ENCODE results near the gene SNX5.

The SNX5 gene

DNA sequence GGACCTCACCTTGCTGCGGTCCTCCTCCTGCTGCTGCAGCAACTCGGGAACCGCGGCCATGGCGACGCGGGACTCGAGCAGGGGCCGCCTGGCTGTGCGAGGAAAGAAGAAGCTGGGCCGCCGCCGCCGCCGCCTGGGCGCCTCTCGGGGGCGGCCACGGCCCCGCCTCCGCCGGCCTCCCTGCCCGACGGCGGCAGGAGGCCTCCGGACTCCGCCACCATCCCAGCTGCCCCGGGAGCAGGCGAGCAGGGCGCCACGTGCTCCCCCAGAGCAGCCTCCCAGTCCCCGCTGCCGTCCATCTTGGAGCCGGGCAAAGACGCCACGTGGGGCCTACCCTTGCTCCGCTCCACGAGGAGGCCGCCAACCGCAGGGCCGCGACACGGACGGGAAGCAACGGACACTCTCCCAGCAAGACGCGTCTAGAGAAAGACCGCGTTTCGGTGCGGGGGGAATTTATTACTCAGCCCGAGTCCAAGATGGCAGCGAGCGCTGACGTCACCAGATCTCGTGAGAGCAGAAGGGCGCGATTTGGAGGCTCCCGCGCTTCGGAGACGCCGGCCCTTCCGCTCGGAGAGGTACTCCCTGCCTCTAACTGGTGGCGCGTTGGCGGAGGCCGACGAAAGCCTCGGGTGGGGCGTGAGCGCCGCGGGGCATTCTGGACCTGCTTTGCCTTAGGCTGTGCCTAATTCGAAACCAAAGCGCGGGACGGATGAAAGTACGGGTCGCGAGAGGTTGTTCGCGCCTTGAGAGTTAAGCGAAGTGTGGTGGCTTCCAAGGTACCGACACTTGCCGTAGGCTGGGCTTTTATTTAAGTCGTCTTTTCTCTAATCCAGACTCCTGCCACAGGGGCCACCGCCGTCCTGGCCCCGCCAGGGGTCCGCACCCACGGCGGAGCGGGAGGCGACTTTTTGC lies at the start of gene SNX5, which contains the start of gene MGME1:
TSS of gene SNX5 (minus strand) at position 429 of the 912 bp plus-strand sequence. CDS start at position 60, 369 bp downstream.
TSS of gene MGME1 (plus strand) at position 653 of the 912 bp plus-strand sequence. CDS start 842 bp downstream, outside the sequence.
- peak; percentile 96 for DNase-seq (ENCODE audit: low spot score)

DNA sequence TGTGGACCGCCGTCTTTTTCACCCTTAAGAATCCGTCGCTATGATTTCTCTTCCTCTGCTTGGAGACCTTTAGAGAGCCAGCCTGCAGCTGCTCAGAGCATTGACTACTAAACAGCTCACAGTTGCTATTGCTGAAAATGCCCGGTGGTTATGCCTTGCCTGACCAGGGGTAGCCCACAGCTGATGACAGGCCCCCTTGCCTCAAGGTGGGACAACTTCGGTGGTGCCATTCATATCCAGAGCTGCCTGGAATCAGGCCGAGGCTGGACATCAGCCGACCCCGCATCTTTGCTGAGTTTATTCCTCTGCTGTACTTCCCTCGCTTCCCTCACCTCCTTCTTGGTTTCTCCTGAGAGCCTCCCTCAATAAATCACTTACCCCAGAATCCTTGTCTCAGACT lies 49.5 kb upstream of the SNX5 start:
- DNase-seq (ENCODE audit: low spot score), result no peak

DNA sequence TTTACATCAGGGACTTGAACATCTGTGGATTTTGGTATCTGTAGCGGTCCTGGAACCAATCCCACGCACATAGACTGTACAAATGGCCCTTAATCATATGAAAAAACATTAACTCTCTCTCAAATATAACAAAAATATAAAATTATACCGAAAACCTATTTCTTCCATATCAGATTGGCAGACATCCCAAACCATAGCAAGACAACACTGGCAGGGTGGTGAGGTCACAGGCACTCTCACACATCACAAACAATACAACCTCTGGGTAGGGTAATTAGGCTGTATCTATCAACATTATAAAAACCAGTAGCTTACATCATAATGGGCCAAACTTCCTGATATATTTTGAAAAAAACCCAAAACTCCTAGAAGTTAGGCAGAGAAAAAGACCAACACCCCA lies 48.2 kb upstream of the SNX5 start:
- no peak for DNase-seq (ENCODE audit: low spot score)

DNA sequence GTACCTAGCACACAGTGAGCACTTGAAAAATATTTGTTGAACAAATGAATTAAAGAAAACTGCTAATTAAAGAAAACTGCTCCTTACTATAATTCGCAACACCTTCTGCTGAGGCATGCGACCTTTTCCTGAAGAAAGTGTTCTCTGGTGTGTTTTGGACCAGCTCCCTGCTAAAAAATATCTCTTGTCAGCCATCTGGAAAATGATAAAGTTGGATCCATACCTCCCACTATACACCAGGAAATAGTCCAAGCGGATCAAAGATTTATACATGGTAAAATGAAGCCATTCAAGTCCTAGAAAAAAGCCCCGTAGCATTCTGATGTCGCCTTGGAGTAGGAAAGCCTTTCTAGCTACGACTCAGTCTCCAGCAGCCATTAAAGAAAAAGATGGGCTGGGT lies 45.8 kb upstream of the SNX5 start:
- no peak for DNase-seq (ENCODE audit: low spot score)

DNA sequence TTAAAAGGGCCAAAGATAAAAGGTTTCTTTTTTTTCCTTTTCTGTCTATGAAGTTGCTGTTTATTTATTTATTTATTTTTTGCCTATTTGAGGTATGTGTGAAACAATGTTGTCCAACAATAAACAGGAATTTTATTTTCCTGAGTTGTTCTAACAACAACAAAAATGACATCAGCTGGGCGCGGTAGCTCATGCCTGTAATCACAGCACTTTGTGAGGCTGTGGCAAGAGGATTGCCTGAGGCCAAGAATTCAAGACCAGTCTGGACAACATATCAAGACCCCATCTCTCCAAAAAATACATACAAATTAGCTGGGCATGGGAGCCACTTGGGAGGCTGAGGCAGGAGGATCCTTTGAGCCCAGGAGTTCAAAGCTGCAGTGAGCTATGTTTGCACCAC lies 44.3 kb upstream of the SNX5 start:
- no peak for DNase-seq (ENCODE audit: low spot score)

DNA sequence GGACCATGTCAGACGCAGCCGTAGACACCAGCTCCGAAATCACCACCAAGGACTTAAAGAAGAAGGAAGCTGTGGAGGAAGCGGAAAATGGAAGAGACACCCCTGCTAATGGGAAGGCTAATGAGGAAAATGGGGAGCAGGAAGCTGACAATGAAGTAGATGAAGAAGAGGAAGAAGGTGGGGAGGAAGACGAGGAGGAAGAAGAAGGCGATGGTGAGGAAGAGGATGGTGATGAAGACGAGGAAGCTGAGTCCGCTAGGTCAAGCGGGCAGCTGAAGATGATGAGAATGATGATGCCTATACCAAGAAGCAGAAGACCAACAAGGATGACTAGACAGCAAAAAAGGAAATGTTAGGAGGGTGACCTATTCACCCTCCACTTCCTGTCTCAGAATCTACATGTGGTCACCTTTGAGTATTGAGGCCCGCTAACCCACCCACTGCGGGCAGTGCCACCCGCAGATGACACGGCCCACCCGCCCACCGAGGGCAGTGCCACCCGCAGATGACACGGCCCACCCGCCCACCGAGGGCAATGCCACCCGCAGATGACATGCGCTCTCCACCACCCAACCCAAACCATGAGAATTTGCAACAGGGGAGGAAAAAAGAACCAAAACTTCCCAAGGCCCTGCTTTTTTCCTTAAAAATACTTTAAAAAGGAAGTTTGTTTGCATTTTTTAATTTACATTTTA lies 43.5 kb upstream of the SNX5 start:
- DNase-seq (ENCODE audit: low spot score), result no peak

DNA sequence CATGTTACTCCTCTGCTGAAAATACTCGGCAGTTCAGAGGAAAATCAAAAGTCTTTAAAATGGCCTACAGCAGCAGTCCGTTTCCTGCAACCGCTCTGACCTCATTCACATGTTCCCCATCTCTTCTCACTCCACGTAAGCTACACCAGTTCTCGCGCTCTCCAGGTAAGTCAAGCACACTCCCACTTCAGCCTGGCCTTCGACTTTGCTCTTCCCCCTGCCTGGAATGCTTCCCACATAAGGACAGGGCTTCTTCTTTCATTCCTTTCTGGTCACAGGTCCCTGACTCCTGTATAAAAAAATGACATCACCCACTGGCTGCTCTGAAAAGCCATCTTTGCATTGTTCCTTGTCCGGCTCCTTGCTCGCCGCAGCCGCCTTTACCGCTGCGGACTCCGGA lies 42.9 kb upstream of the SNX5 start:
- no peak for DNase-seq (ENCODE audit: low spot score)

DNA sequence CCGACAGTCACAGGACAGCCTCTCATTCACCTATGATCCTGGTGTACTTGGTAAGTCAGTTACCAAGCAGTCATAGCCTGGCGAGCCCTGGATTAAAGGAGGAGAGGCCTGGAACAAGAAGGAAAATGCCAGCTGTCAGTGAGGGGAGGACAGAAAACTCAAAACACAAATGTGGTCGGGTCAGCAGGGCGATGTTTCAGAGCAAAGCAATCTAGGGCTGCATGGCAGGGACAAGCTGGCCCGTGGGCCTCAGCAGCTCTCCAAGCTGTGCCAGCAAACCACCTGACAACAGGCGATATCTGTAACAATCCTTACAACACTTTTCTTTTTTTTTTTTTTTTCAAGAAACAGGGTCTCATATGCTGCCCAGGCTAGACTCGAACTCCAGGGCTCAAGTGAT lies 40.5 kb upstream of the SNX5 start:
- DNase-seq (ENCODE audit: low spot score), result no peak

DNA sequence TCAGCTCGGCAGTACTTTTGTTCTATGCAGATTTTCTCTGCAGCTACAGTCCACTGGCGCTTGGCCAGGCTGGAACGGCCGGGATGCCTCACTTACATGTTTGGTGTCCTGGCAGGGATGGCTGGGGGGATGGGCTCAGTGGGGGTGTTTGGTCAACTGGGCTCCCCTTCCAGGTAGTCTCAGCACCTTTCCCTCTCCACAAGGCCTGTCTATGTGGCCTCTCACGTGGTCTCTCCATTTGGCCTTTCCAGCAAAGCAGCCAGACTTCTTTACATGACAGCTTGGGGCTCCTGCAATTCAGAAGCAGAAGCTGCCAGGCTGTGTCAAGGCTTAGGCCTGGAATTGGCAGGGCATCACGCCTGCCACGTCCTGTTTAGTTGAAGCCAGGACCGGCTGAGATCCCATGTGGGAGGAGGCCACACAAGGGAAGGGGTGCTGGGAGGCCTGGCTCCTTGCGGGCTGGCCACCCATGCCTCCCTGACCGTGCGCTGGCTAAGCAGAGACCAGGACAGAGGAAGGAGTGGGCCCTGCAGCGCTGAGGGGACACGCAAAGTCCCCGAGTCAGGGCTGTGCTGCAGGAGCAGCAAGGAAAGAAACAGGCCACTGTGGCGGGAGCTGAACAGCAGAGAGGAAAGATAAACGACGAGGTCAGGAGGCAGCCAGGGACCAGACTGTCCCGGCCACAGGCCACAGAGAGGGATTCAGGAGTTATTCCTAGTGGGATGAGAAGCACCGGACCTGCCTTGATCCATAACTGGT lies 39.1 kb upstream of the SNX5 start:
- DNase-seq (ENCODE audit: low spot score), result no peak

DNA sequence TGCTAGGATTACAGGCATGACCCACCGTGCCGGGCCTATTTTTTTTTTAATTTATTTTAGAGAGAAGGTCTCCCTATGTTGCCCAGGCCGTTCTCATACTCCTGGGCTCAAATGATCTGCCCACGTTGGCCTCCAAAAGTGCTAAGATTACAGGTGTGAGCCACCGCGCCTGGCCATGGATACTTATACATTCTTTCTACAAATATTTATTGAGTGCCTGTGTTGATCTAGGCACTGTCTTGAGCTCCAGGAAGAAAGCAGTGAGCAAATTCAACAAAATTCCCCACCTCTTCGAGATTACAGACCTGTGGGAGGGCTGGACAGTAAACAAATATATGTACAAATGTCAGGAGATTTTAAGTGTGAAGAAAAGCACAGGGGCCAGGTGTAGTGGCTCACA lies 38.1 kb upstream of the SNX5 start:
- no peak for DNase-seq (ENCODE audit: low spot score)

DNA sequence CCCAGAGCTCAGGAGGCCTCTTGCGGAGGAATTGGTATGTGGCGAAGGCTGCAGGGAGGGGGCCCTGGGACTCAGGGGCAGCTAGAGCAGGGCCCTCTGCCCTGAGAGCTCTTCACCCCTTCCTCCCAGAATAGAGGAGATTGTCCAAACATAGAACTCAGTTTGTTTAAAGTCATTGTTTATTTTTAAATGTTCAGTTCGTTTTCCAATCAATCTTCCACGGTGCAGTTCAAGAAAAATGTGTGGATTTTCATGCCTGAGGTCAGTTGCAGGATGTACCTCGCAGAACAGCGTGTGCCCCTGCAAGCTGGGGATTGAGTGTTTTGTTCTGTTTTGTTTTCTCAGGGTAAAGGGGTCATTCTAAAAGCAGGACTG lies 37.4 kb upstream of the SNX5 start:
- DNase-seq (ENCODE audit: low spot score), result no peak

DNA sequence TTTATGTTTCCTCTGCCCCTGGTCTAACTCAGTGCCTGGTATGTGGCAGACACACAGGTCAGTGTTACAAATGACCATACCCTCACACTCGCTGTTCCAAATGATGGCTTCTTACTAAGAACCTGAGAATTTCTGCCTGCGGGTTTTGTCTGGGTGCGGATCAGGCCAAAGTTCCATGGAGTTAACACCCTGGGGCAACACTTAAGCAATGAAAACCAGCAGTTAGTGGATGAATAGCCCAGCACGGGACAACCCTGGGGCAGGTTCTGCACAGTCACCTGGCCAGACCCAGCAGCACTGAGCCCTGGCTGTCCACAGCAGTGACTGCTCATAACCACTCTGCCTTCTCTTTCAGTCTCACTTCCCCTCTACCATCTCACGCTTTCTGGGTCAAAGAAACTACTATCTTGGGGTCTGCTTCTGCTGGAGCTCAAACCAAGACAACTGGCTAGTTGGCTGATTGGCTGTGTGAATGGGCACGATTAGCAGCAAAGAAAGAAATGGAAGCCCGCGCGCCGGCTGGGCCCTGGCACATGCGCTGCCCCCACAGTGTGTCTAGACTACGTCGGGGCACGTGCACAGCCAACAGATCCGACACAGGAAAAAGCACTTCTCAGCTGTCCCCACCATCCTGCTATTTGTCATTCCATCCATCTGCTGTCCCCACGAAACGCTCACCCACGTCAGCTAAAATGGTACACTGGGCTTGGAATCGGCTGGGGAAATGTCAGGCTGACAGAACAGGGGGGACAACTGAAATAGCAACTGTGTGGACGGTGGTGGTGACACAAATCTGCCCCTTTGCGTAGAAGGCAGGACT lies 36.8 kb upstream of the SNX5 start:
- no peak for DNase-seq (ENCODE audit: low spot score)

DNA sequence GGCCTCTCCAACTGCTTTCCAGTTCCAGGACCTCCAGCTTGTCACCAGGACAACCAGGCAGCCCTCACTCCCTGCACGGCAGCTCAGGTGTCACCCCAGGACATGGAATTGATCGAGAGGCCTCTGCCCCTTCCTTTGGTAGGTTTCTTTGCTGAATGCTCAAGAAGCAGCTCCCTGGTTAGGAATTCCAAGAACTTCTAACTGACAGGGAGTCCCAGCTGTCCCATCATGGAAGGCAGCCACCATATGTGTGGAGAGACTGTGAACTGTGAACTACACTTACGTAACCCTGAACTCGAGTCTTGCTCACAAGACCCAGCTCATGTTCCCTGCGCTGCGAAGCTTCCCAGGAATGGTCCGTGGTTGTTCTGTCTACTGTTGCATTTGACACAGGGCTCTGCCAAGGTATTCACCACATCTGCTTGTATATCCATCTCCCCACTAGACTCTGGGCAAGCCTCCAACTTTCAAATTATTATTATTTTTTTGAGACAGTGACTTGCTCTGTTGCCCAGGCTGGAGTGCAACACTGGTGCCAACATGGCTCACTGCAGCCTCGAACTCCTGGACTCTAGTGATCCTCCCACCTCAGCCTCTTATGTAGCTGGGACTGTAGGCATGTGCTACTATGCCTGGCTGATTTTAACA lies 35.9 kb upstream of the SNX5 start:
- no peak for DNase-seq (ENCODE audit: low spot score)

DNA sequence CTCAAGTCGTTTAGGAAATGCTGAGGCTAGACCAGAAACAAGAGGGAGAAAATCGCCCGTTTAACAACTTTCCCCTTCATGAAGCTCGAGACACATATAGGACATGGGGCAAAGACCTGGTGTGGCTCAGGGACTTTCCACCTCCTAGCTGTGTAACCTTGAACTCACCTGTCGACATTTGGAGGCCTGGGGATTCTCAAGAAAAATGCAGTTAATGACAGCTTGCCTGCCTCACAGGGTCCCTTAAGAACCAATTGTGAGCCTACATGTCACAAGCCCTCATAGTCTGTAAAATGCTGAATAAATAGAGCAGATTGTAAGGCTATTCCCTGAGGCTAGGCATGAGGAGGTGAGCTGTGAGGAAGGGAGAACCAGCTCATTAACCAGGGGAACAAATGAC lies 35.3 kb upstream of the SNX5 start:
- no peak for DNase-seq (ENCODE audit: low spot score)

DNA sequence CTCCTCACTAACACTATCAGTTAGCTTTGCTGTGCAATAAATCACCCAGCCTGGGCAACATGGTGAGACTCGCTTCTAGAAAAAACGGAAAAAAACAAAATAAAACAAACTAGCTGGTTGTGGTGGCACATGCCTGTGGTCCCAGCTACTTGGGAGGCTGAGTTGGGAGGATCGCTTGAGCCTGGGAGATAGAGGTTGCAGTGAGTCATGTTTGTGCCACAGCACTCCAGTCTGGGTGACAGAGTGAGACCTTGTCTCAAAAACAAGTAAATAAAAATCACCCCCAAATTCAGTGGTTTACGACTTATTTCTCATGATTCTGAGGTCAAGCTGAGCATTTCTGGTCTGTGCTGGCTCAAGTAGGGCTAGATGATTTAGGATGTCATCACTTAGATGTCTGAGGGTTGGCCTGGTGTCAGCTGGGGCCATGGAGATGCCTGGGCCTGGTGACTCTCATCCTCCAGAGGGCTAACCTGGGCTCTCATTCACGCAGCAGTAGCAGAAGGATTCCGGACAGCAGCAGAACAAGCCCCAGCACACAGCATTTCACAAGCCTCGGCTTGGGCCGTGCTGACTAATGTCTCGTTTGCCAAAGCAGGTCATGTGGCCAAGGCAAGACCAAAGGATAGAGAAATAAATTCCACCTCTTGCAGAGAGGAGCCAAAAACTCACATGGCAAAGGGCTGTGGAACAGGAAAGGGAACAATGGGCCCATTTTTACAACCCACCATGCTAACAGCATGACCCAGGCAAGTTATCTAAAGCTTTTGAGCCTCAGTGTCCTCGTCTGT lies 32.7 kb upstream of the SNX5 start:
- DNase-seq (ENCODE audit: low spot score), result no peak

DNA sequence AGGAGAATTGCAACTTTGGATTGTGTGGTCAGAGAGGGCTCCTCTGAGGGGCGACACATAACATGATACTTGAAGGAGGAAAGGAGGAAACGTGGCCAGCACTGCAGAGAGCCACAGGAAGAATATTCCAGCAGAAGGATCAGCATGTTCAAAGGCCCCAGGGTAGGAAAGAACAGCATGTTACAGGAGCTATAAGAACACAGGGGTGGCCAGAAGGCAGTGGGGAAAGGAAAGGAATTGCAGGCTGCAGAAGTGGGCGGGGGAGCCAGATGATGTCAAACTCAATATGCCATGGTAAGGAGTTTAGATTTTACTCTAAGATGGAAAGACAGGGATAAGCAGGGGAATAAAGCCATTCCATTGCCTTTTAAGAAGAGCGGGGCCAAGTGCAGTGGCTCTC lies 31.0 kb upstream of the SNX5 start:
- DNase-seq (ENCODE audit: low spot score), result no peak

DNA sequence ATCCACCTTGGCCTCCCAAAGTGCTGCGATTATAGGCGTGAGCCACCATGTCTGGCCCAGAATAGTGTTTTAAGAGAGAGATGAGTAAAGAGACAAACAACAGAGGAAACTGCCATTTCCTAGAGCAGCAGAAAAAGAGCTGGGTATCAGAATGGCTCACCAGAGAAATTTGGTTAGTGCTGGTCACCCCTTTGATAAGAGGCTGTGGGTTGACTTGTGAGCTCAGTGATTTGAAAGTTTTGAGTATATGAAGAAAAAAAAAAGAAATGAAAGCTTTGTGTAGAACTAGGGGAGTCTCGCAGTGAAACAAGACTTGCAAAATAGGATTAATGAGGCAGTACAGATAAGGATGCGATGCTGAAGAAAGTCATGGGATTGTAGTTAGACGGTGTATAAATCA lies 29.9 kb upstream of the SNX5 start:
- DNase-seq (ENCODE audit: low spot score), result no peak

DNA sequence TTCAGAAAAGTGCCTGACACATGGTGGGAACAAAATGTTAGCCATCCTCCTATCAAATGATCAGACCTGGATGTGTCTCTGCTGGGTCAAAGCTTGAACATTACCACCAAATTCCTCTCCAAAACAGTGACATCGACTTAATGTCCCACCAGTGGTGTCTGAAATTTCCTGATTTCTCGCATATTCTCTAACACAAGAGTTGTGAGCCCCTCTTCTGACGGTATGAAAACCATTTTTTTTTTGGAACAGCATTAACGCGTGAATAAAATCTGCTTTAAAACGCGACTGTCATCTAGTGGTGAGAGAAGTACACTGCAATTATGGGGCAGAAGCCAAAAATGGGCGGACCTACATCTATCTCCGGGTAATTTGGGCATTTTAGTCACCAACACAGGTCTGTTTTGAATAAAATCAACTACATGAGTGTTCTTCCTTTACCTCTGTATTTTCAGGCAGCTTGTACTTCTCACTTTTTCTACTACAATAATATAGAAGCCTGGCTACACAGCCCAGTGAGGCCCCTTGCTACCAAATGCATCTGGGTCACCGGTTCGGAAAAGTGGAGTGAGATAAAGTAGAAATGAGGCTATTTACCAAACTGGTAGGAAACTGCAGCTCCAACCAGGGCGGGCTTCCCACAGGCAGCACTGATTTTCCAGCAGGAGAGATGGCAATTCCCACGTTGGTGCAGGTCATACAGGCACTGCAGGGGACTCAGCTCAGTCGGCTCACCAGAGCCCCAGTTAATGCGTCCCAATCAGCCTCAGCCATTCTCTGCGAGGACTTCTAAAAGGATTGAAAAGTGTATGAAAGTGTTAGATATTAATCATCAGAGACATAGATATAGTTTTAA lies 27.6 kb upstream of the SNX5 start:
- DNase-seq (ENCODE audit: low spot score), result peak; percentile 69

DNA sequence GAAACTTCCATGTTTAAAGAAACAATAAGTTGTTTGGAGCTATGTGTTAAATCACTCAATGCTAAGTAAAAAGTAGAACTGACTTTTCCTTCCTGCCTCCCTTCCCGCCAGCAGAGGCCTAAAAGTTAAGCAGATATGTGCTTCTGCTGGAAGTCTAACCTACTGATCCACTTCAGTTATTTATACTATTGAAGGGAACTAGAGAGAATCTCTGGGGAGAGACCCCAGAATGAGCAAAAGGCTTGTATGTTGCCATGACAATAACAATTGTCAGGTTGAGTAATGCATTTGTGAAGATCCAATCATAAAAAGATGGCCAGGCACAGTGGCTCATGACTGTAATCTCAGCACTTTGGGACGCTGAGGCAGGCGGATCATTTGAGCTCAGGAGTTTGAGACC lies 25.0 kb upstream of the SNX5 start:
- no peak for DNase-seq (ENCODE audit: low spot score)
